ENCODE measurements around the gene SYT2.
"Not testable (repeated sequence)": the region's sequence is repeated elsewhere in the genome, so short reads cannot be mapped to it uniquely, and the experiment has no call there.

The SYT2 gene

GRCh38 chr1:202725526-202725925 is 15.3 kb upstream of the SYT2 start:
- Histone ChIP-seq H3K27ac (ENCODE audit: low read depth, low read length) (no peak overlapping the region), H3K79me2 (ENCODE audit: control insufficient read depth, insufficient read depth, low read length, unreplicated experiment) (no peaks in the 10 kb centered on the region), H3K4me1 (ENCODE audit: control insufficient read depth, insufficient read depth, low read length, unreplicated experiment) (no peaks in the 10 kb centered on the region), H2AFZ (ENCODE audit: low read length, unreplicated experiment) (no peak overlapping the region), H3K27me3 (ENCODE audit: insufficient read depth, low read length) (no peaks in the 10 kb centered on the region), H3K36me3 (ENCODE audit: insufficient read depth, low read length) (peaks cover 18% of the 10 kb centered on the region; the same call in 1 of the 2 replicates), H3K4me3 (ENCODE audit: low read depth, low read length) (no peak overlapping the region)

GRCh38 chr1:202723708-202724107 is 13.5 kb upstream of the SYT2 start:
- Histone ChIP-seq H2AFZ (ENCODE audit: low read length, unreplicated experiment) (no peak overlapping the region), H3K79me2 (ENCODE audit: control insufficient read depth, insufficient read depth, low read length, unreplicated experiment) (no peaks in the 10 kb centered on the region), H3K36me3 (ENCODE audit: insufficient read depth, low read length) (0 out of 2 replicates have a peak, but pooled peaks cover 13% of the 10 kb centered on the region), H3K27me3 (ENCODE audit: insufficient read depth, low read length) (0 out of 2 replicates have a peak, but pooled peaks cover 3% of the 10 kb centered on the region), H3K4me3 (ENCODE audit: low read depth, low read length) (no peak overlapping the region), H3K4me1 (ENCODE audit: control insufficient read depth, insufficient read depth, low read length, unreplicated experiment) (no peaks in the 10 kb centered on the region), H3K27ac (ENCODE audit: low read depth, low read length) (no peak overlapping the region)

GRCh38 chr1:202723046-202723445 is 12.8 kb upstream of the SYT2 start:
- H3K27ac ChIP-seq (ENCODE audit: low read depth, low read length) = not testable (repeated sequence)

GRCh38 chr1:202716654-202717053 is 6.4 kb upstream of the SYT2 start:
- Histone ChIP-seq H3K27me3 (ENCODE audit: insufficient read depth, low read length) (peaks cover 45% of the 10 kb centered on the region), H3K27ac (ENCODE audit: low read depth, low read length) (no peak overlapping the region), H2AFZ (ENCODE audit: low read length, unreplicated experiment) (no peak overlapping the region), H3K4me3 (ENCODE audit: low read depth, low read length) (no peak overlapping the region), H3K4me1 (ENCODE audit: control insufficient read depth, insufficient read depth, low read length, unreplicated experiment) (no peaks in the 10 kb centered on the region), H3K36me3 (ENCODE audit: insufficient read depth, low read length) (no peaks in the 10 kb centered on the region), H3K79me2 (ENCODE audit: control insufficient read depth, insufficient read depth, low read length, unreplicated experiment) (no peaks in the 10 kb centered on the region)

More at GRCh38 chr1:202723046-202723445, 12.8 kb upstream of the SYT2 start:
- not testable (repeated sequence) for H3K79me2 ChIP-seq (ENCODE audit: control insufficient read depth, insufficient read depth, low read length, unreplicated experiment); H3K27me3 ChIP-seq (ENCODE audit: insufficient read depth, low read length); H3K36me3 ChIP-seq (ENCODE audit: insufficient read depth, low read length); H3K4me1 ChIP-seq (ENCODE audit: control insufficient read depth, insufficient read depth, low read length, unreplicated experiment); H3K4me3 ChIP-seq (ENCODE audit: low read depth, low read length); H2AFZ ChIP-seq (ENCODE audit: low read length, unreplicated experiment)

GRCh38 chr1:202714202-202714601 is 3.9 kb upstream of the SYT2 start:
- H3K4me1 ChIP-seq (ENCODE audit: control insufficient read depth, insufficient read depth, low read length, unreplicated experiment); H3K79me2 ChIP-seq (ENCODE audit: control insufficient read depth, insufficient read depth, low read length, unreplicated experiment); H3K27ac ChIP-seq (ENCODE audit: low read depth, low read length); H3K36me3 ChIP-seq (ENCODE audit: insufficient read depth, low read length); H2AFZ ChIP-seq (ENCODE audit: low read length, unreplicated experiment); H3K4me3 ChIP-seq (ENCODE audit: low read depth, low read length): not testable (repeated sequence)
- peaks cover 70% of the 10 kb centered on the region for H3K27me3 ChIP-seq (ENCODE audit: insufficient read depth, low read length)

- H3K36me3 ChIP-seq (ENCODE audit: insufficient read depth, low read length) = no peaks in the 10 kb centered on the region
- peaks cover 76% of the 10 kb centered on the region for H3K27me3 ChIP-seq (ENCODE audit: insufficient read depth, low read length)
- H3K79me2 ChIP-seq (ENCODE audit: control insufficient read depth, insufficient read depth, low read length, unreplicated experiment) = no peaks in the 10 kb centered on the region
- H3K27ac ChIP-seq (ENCODE audit: low read depth, low read length) = no peak overlapping the region
- peaks cover 4% of the 10 kb centered on the region for H3K4me1 ChIP-seq (ENCODE audit: control insufficient read depth, insufficient read depth, low read length, unreplicated experiment)
- no peak overlapping the region for H2AFZ ChIP-seq (ENCODE audit: low read length, unreplicated experiment)
- H3K4me3 ChIP-seq (ENCODE audit: low read depth, low read length) = no peak overlapping the region
These were observed 2.9 kb upstream of the SYT2 start for GRCh38 chr1:202713110-202713509.

GRCh38 chr1:202711949-202712635 is 1.8 kb upstream of the SYT2 start:
- Histone ChIP-seq H3K36me3 (ENCODE audit: insufficient read depth, low read length) (no peaks in the 10 kb centered on the region), H3K4me1 (ENCODE audit: control insufficient read depth, insufficient read depth, low read length, unreplicated experiment) (peaks cover 4% of the 10 kb centered on the region), H3K27me3 (ENCODE audit: insufficient read depth, low read length) (peaks cover 81% of the 10 kb centered on the region), H3K27ac (ENCODE audit: low read depth, low read length) (no peak overlapping the region), H3K79me2 (ENCODE audit: control insufficient read depth, insufficient read depth, low read length, unreplicated experiment) (no peaks in the 10 kb centered on the region), H2AFZ (ENCODE audit: low read length, unreplicated experiment) (no peak overlapping the region), H3K4me3 (ENCODE audit: low read depth, low read length) (no peak overlapping the region)

- no peaks in the 10 kb centered on the region for H3K36me3 ChIP-seq (ENCODE audit: insufficient read depth, low read length)
- H3K4me1 ChIP-seq (ENCODE audit: control insufficient read depth, insufficient read depth, low read length, unreplicated experiment) = peaks cover 4% of the 10 kb centered on the region
- H3K79me2 ChIP-seq (ENCODE audit: control insufficient read depth, insufficient read depth, low read length, unreplicated experiment) = no peaks in the 10 kb centered on the region
- H3K27me3 ChIP-seq (ENCODE audit: insufficient read depth, low read length) = peaks cover 86% of the 10 kb centered on the region
- no peak overlapping the region for H3K27ac ChIP-seq (ENCODE audit: low read depth, low read length)
- H3K4me3 ChIP-seq (ENCODE audit: low read depth, low read length) = no peak overlapping the region
- H2AFZ ChIP-seq (ENCODE audit: low read length, unreplicated experiment) = no peak overlapping the region
These were observed 795 bp downstream of the SYT2 start for GRCh38 chr1:202709276-202710041.

- Histone ChIP-seq H3K36me3 (ENCODE audit: insufficient read depth, low read length) (no peaks in the 10 kb centered on the region), H3K4me1 (ENCODE audit: control insufficient read depth, insufficient read depth, low read length, unreplicated experiment) (peaks cover 4% of the 10 kb centered on the region), H3K4me3 (ENCODE audit: low read depth, low read length) (no peak overlapping the region), H3K27ac (ENCODE audit: low read depth, low read length) (no peak overlapping the region), H3K27me3 (ENCODE audit: insufficient read depth, low read length) (peaks cover 93% of the 10 kb centered on the region), H2AFZ (ENCODE audit: low read length, unreplicated experiment) (no peak overlapping the region), H3K79me2 (ENCODE audit: control insufficient read depth, insufficient read depth, low read length, unreplicated experiment) (no peaks in the 10 kb centered on the region)
These were observed 1.6 kb downstream of the SYT2 start for GRCh38 chr1:202708456-202709275.

- Histone ChIP-seq H3K27me3 (ENCODE audit: insufficient read depth, low read length) (peaks cover 99% of the 10 kb centered on the region), H3K4me1 (ENCODE audit: control insufficient read depth, insufficient read depth, low read length, unreplicated experiment) (peaks cover 4% of the 10 kb centered on the region), H2AFZ (ENCODE audit: low read length, unreplicated experiment) (no peak overlapping the region), H3K79me2 (ENCODE audit: control insufficient read depth, insufficient read depth, low read length, unreplicated experiment) (no peaks in the 10 kb centered on the region), H3K4me3 (ENCODE audit: low read depth, low read length) (no peak overlapping the region), H3K27ac (ENCODE audit: low read depth, low read length) (no peak overlapping the region), H3K36me3 (ENCODE audit: insufficient read depth, low read length) (no peaks in the 10 kb centered on the region)
These were observed 3.4 kb downstream of the SYT2 start for GRCh38 chr1:202706851-202707250.
